H9 (cell line): ENCODE data around the gene RBM44. TPM values are rescaled to one million over a fixed set of nuclear protein-coding genes. Genes with fewer than 3 reads are reported as not detected.

Source experiments
- DNase-seq: peaks from one replicate; pipeline ENCODE4 v3.0.0-alpha.2; 2017
- H2AFZ ChIP-seq: one replicate; pipeline ENCODE4 v1.6.1; 2013; ENCODE audit warnings: mild to moderate bottlenecking, low read length, control low read depth, moderate library complexity
- H2AK5ac ChIP-seq: 2 replicates; pipeline ENCODE4 v1.6.1; 2013; ENCODE audit warnings: low read length, control low read depth, mixed read lengths; ENCODE audit not compliant: insufficient read length
- H2BK120ac ChIP-seq: one replicate; pipeline ENCODE4 v1.6.1; 2013; ENCODE audit warnings: low read depth, mild to moderate bottlenecking, low read length, control low read depth, inconsistent platforms; ENCODE audit not compliant: poor library complexity, severe bottlenecking
- H2BK12ac ChIP-seq: 2 replicates; pipeline ENCODE4 v1.6.1; 2013; ENCODE audit warnings: low read length, control low read depth, mixed read lengths, low read depth; ENCODE audit not compliant: insufficient read length
- H2BK15ac ChIP-seq: 2 replicates; pipeline ENCODE4 v1.6.1; 2013; ENCODE audit warnings: low read depth, low read length, control low read depth
- H2BK20ac ChIP-seq: one replicate; pipeline ENCODE4 v1.6.1; 2013; ENCODE audit warnings: low read depth, mild to moderate bottlenecking, low read length, control low read depth, inconsistent platforms; ENCODE audit not compliant: poor library complexity, severe bottlenecking
- H2BK5ac ChIP-seq: 2 replicates; pipeline ENCODE4 v1.6.1; 2013; ENCODE audit warnings: low read length, control low read depth, mixed read lengths; ENCODE audit not compliant: insufficient read length
- H3K14ac ChIP-seq: 2 replicates; pipeline ENCODE4 v1.6.1; 2013; ENCODE audit warnings: low read length, control low read depth; ENCODE audit not compliant: insufficient read depth
- H3K18ac ChIP-seq: 2 replicates; pipeline ENCODE4 v1.6.1; 2013; ENCODE audit warnings: low read depth, mild to moderate bottlenecking, mixed read lengths, low read length, control low read depth; ENCODE audit not compliant: insufficient read length
- H3K23ac ChIP-seq: 2 replicates; pipeline ENCODE4 v1.6.1; 2013; ENCODE audit warnings: low read length, control low read depth, mixed read lengths, low read depth; ENCODE audit not compliant: insufficient read length
- H3K23me2 ChIP-seq: 2 replicates; pipeline ENCODE4 v1.6.1; 2013; ENCODE audit warnings: low read depth, mild to moderate bottlenecking, mixed read lengths, low read length, control low read depth; ENCODE audit not compliant: insufficient read length, poor library complexity, severe bottlenecking
- H3K27ac ChIP-seq: 2 replicates; pipeline ENCODE4 v1.5.1; 2013; ENCODE audit warnings: low read length, control low read depth, mixed read lengths, low read depth; ENCODE audit not compliant: insufficient read length
- H3K27me3 ChIP-seq: 2 replicates; pipeline ENCODE4 v1.6.1; 2013; ENCODE audit warnings: low read length, control low read depth, inconsistent platforms; ENCODE audit not compliant: insufficient read depth
- H3K4ac ChIP-seq: 2 replicates; pipeline ENCODE4 v1.6.1; 2013; ENCODE audit warnings: low read depth, mild to moderate bottlenecking, control low read depth, inconsistent platforms, low read length, moderate library complexity
- H3K4me1 ChIP-seq: 2 replicates; pipeline ENCODE4 v1.6.1; 2013; ENCODE audit warnings: low read length, control low read depth, inconsistent platforms; ENCODE audit not compliant: insufficient read depth
- H3K4me2 ChIP-seq: 2 replicates; pipeline ENCODE4 v1.6.1; 2013; ENCODE audit warnings: low read length, control low read depth, mixed read lengths; ENCODE audit not compliant: insufficient read length, insufficient read depth
- H3K56ac ChIP-seq: 2 replicates; pipeline ENCODE4 v1.6.1; 2013; ENCODE audit warnings: low read depth, mild to moderate bottlenecking, mixed read lengths, low read length, control low read depth; ENCODE audit not compliant: insufficient read length
- H3K79me1 ChIP-seq: 2 replicates; pipeline ENCODE4 v1.6.1; 2013; ENCODE audit warnings: low read depth, mild to moderate bottlenecking, moderate library complexity, low read length, control low read depth, inconsistent platforms; ENCODE audit not compliant: insufficient read depth, poor library complexity, severe bottlenecking
- H3K79me2 ChIP-seq: 2 replicates; pipeline ENCODE4 v1.6.1; 2013; ENCODE audit warnings: low read length, control low read depth, inconsistent platforms; ENCODE audit not compliant: insufficient read depth
- H3K9ac ChIP-seq: 2 replicates; pipeline ENCODE4 v1.6.1; 2013; ENCODE audit warnings: low read length, control low read depth, mixed read lengths; ENCODE audit not compliant: insufficient read length; ENCODE audit errors: extremely low read depth
- H3K9me3 ChIP-seq: one replicate; pipeline ENCODE4 v1.6.1; 2013; ENCODE audit warnings: low read depth, low read length, inconsistent platforms; ENCODE audit not compliant: control insufficient read depth
- H3T11ph ChIP-seq: one replicate; pipeline ENCODE4 v1.6.1; 2013; ENCODE audit warnings: mild to moderate bottlenecking, low read length, control low read depth, inconsistent platforms
- H4K20me1 ChIP-seq: one replicate; pipeline ENCODE4 v1.6.1; 2013; ENCODE audit not compliant: control insufficient read depth, insufficient read length, insufficient read depth
- H4K5ac ChIP-seq: 2 replicates; pipeline ENCODE4 v1.6.1; 2013; ENCODE audit warnings: low read depth, mild to moderate bottlenecking, mixed read lengths, low read length, control low read depth; ENCODE audit not compliant: insufficient read length
- H4K8ac ChIP-seq: replicated peaks from 2 replicates; pipeline ENCODE4 v1.6.1; 2013; ENCODE audit warnings: low read length, control low read depth, mixed read lengths, low read depth; ENCODE audit not compliant: insufficient read length
- H4K91ac ChIP-seq: 2 replicates; pipeline ENCODE4 v1.6.1; 2013; ENCODE audit warnings: low read depth, mild to moderate bottlenecking, moderate library complexity, mixed read lengths, low read length, control low read depth; ENCODE audit not compliant: insufficient read length
- H3K27ac Mint-ChIP-seq, 3 experiments: 2 replicates in 2 of 3; 3 replicates in 1 of 3; pipeline ENCODE4 v1.8.0; 2020 to 2021; ENCODE audit warnings: mixed read lengths in 3 of 3, mild to moderate bottlenecking in 1 of 3, moderate library complexity in 1 of 3
- H3K27me3 Mint-ChIP-seq: 2 replicates; pipeline ENCODE4 v1.8.0; 2021; ENCODE audit warnings: low read depth, mild to moderate bottlenecking, moderate library complexity, mixed read lengths
- H3K36me3 Mint-ChIP-seq, 3 experiments: 2 replicates in 2 of 3; 3 replicates in 1 of 3; pipeline ENCODE4 v1.8.0; 2020 to 2021; ENCODE audit warnings: low read depth in 3 of 3, mixed read lengths in 3 of 3; ENCODE audit not compliant: insufficient read depth in 1 of 3
- H3K4me1 Mint-ChIP-seq, 2 experiments: 2 replicates each; pipeline ENCODE4 v1.8.0; 2020; ENCODE audit warnings: mixed read lengths in 2 of 2
- H3K4me3 Mint-ChIP-seq, 2 experiments: 2 replicates in 1 of 2; 3 replicates in 1 of 2; pipeline ENCODE4 v1.8.0; 2020 to 2021; ENCODE audit warnings: mild to moderate bottlenecking in 2 of 2, mixed read lengths in 2 of 2, moderate library complexity in 1 of 2
- H3K9me3 Mint-ChIP-seq, 2 experiments: 2 replicates in 1 of 2; 3 replicates in 1 of 2; pipeline ENCODE4 v1.8.0; 2020; ENCODE audit warnings: mild to moderate bottlenecking in 2 of 2, mixed read lengths in 2 of 2, moderate library complexity in 1 of 2
- CTCF ChIP-seq: fragments of 200-600 bp; sonication (generic); conservative IDR thresholded peaks from 3 replicates; pipeline ENCODE4 v1.8.0; 2021; ENCODE audit warnings: antibody characterized with exemption, mild to moderate bottlenecking
- whole genome bisulfite sequencing: extraction: QIAGEN DNeasy Blood & Tissue Kit; methylation state at CpG from one replicate; pipeline ENCODE4 v1.1.7; 2013; ENCODE audit warnings: missing lambda C conversion rate, low lambda C conversion rate, mixed read lengths; ENCODE audit not compliant: insufficient read length; ENCODE audit errors: extremely low coverage; 5-methylcytosine and 5-hydroxymethylcytosine counted together
- total RNA-seq: library from RNA; stranded (reverse); gene quantifications from 2 replicates; pipeline ENCODE4 v1.2.1, GENCODE V29; 2021

RBM44 gene
- total RNA-seq, 1 experiment from 2014 or later: 0.15 TPM

- Histone ChIP-seq H3K9ac (no peak overlapping the region), H3K4me2 (no peak overlapping the region), H3K27me3 (no peaks in the 10 kb centered on the region), H3K14ac (no peak overlapping the region), H2BK20ac (no peak overlapping the region), H3K9me3 (no peaks in the 10 kb centered on the region), H2BK120ac (no peak overlapping the region), H2BK15ac (no peak overlapping the region), H4K5ac (no peak overlapping the region), H2AFZ (no peak overlapping the region), H3K18ac (no peak overlapping the region), H3K56ac (no peak overlapping the region), H3K23ac (no peak overlapping the region), H2BK5ac (no peak overlapping the region), H3K79me2 (no peaks in the 10 kb centered on the region), H3K79me1 (no peaks in the 10 kb centered on the region), H4K20me1 (peaks cover 2% of the 10 kb centered on the region), H3K27ac (no peak overlapping the region), H4K91ac (no peak overlapping the region), H3K4me1 (no peaks in the 10 kb centered on the region; the same call in 1 of the 2 replicates), H3T11ph (no peak overlapping the region), H4K8ac (no peak overlapping the region), H2AK5ac (no peak overlapping the region), H3K4ac (no peak overlapping the region), H2BK12ac (no peak overlapping the region), H3K23me2 (peaks cover 2% of the 10 kb centered on the region)
- Mint-ChIP-seq H3K9me3 (no peaks in the 10 kb centered on the region), H3K27ac (0 out of 7 replicates have a peak overlapping the region, but pooled peaks of 1 of the 3 experiments have one; percentile 28), H3K4me3 (no peak overlapping the region), H3K36me3 (no peaks in the 10 kb centered on the region), H3K27me3 (no peaks in the 10 kb centered on the region), H3K4me1 (peaks cover 3% of the 10 kb centered on the region in 2 experiments)
- no peak for DNase-seq
- no CpG with 5 or more reads among the region's 10 CpGs for WGBS
- no peak for TF ChIP-seq CTCF
These were observed 85.4 kb downstream of the RBM44 start for GRCh38 chr2:237883951-237884446.
